ENCODE results near the gene SH2D4B.

Gene SH2D4B

GRCh38 chr10:80686734-80687475 lies 149.2 kb downstream of the SH2D4B start:
- DNase-seq (ENCODE audit: low read depth): no peak

- DNase-seq (ENCODE audit: low read depth): no peak
These were observed 149.7 kb downstream of the SH2D4B start for GRCh38 chr10:80687476-80687789.

- no peak for DNase-seq (ENCODE audit: low read depth)
These were observed 152.7 kb downstream of the SH2D4B start for GRCh38 chr10:80690434-80690833.

- DNase-seq (ENCODE audit: low read depth): no peak
These were observed 153.7 kb downstream of the SH2D4B start for GRCh38 chr10:80691441-80691840.

GRCh38 chr10:80693565-80693964 lies 155.9 kb downstream of the SH2D4B start:
- DNase-seq (ENCODE audit: low read depth): no peak

GRCh38 chr10:80694930-80695329 lies 157.2 kb downstream of the SH2D4B start:
- DNase-seq (ENCODE audit: low read depth): no peak

Measured in EH (cell line).